K562 (cell line): Measurements from ENCODE around the gene GPR21. TPM values are rescaled to one million over a fixed set of nuclear protein-coding genes. Genes with fewer than 3 reads are reported as not detected.
A peak's percentile ranks its signal among the peaks of the same experiment; 100 is the strongest.

Source experiments
- BRCA1 ChIP-seq, 2 experiments: fragments of 450-650 bp in 1 of 2; sonication (generic) in 1 of 2; formaldehyde crosslinking in 1 of 2; IDR thresholded peaks; 2 replicates each; pipeline versions ENCODE4 v1.5.0 to v1.6.1; 2017 to 2020; ENCODE audit warnings: mild to moderate bottlenecking in 1 of 2, missing genetic modification reagents in 1 of 2
- BRD9 ChIP-seq: fragments of 450-650 bp; IDR thresholded peaks from 2 replicates; pipeline ENCODE4 v1.6.1; 2018; ENCODE audit warnings: low read depth; ENCODE audit not compliant: partially characterized antibody
- C11orf30 ChIP-seq: fragments of 450-650 bp; IDR thresholded peaks from 2 replicates; pipeline ENCODE4 v1.6.1; 2016; ENCODE audit warnings: low read depth, mild to moderate bottlenecking
- CBFA2T3 ChIP-seq: fragments of 450-650 bp; IDR thresholded peaks from 2 replicates; pipeline ENCODE4 v1.6.1; 2017
- ETS2 ChIP-seq: IDR thresholded peaks from 2 replicates; pipeline ENCODE4 v1.6.1; 2016; ENCODE audit warnings: borderline replicate concordance, missing genetic modification characterization, mild to moderate bottlenecking, moderate library complexity, missing compliant biosample characterization; ENCODE audit not compliant: poor library complexity, severe bottlenecking
- IFI16 ChIP-seq: fragments of 250-450 bp; sonication (Bioruptor Pico); IDR thresholded peaks from 2 replicates; pipeline ENCODE4 v2.1.2; 2022; ENCODE audit warnings: mild to moderate bottlenecking, inconsistent platforms
- LEF1 ChIP-seq: fragments of 450-650 bp; IDR thresholded peaks from 2 replicates; pipeline ENCODE4 v1.6.1; 2016; ENCODE audit warnings: mild to moderate bottlenecking
- MEF2A ChIP-seq: IDR thresholded peaks from 2 replicates; pipeline ENCODE4 v1.6.1; 2011; ENCODE audit warnings: low read depth, mild to moderate bottlenecking, low read length, moderate library complexity; ENCODE audit not compliant: control insufficient read depth
- NR2F6 ChIP-seq: fragments of 450-650 bp; formaldehyde crosslinking; IDR thresholded peaks from 2 replicates; pipeline ENCODE4 v1.4.0; 2020; ENCODE audit warnings: mild to moderate bottlenecking
- NR3C1 ChIP-seq: sonication (generic); formaldehyde crosslinking; IDR thresholded peaks from 2 replicates; pipeline ENCODE4 v1.8.1; 2022; ENCODE audit warnings: missing genetic modification reagents
- NR4A1 ChIP-seq, 2 experiments: fragments of 250-450 bp in 1 of 2; fragments of 450-650 bp in 1 of 2; sonication (Bioruptor Pico) in 1 of 2; IDR thresholded peaks; 2 replicates each; pipeline versions ENCODE4 v1.4.0 to v1.6.1; 2016 to 2020; ENCODE audit warnings: mild to moderate bottlenecking in 2 of 2, missing compliant biosample characterization in 1 of 2, missing genetic modification characterization in 1 of 2, moderate library complexity in 1 of 2
- OTX1 ChIP-seq: fragments of 450-650 bp; formaldehyde crosslinking; IDR thresholded peaks from 2 replicates; pipeline ENCODE4 v1.4.0; 2022; ENCODE audit warnings: mild to moderate bottlenecking
- PHF21A ChIP-seq: fragments of 450-650 bp; IDR thresholded peaks from 2 replicates; pipeline ENCODE4 v1.6.1; 2017; ENCODE audit warnings: low read depth, borderline replicate concordance
- SIRT6 ChIP-seq: IDR thresholded peaks from one replicate; pipeline ENCODE4 v1.6.1; 2012; ENCODE audit warnings: low read depth, mild to moderate bottlenecking, control low read depth, inconsistent platforms, low read length, moderate library complexity
- SREBF1 ChIP-seq: fragments of 150-350 bp; IDR thresholded peaks from 2 replicates; pipeline ENCODE4 v1.6.1; 2014; ENCODE audit warnings: antibody characterized with exemption, low read depth, low read length, borderline replicate concordance
- STAT5A ChIP-seq: IDR thresholded peaks from 2 replicates; pipeline ENCODE4 v1.6.1; 2012; ENCODE audit warnings: low read length, inconsistent platforms, borderline replicate concordance
- TAF9B ChIP-seq: fragments of 450-650 bp; IDR thresholded peaks from 2 replicates; pipeline ENCODE4 v1.6.1; 2018; ENCODE audit warnings: mild to moderate bottlenecking; ENCODE audit not compliant: partially characterized antibody
- TAL1 ChIP-seq: fragments of 450-650 bp; IDR thresholded peaks from 2 replicates; pipeline ENCODE4 v1.6.1; 2016; ENCODE audit warnings: mild to moderate bottlenecking
- YY1 ChIP-seq, 3 experiments: IDR thresholded peaks; 2 replicates each; pipeline ENCODE4 v1.6.1; 2011; ENCODE audit warnings: low read length in 2 of 3, mild to moderate bottlenecking in 2 of 3, moderate library complexity in 2 of 3, borderline replicate concordance in 1 of 3, control low read depth in 1 of 3, low read depth in 1 of 3; ENCODE audit not compliant: insufficient read depth in 3 of 3, insufficient replicate concordance in 2 of 3, control insufficient read depth in 1 of 3, insufficient read length in 1 of 3; ENCODE audit errors: extremely low read depth in 1 of 3
- ZNF41 ChIP-seq: fragments of 250-450 bp; sonication (Bioruptor Pico); conservative IDR thresholded peaks from 2 replicates; pipeline ENCODE4 v1.4.0; 2020; ENCODE audit warnings: mild to moderate bottlenecking
- polyA plus RNA-seq, 8 experiments: library from polyadenylated mRNA; depleted of rRNA in 4 of 8; stranded (reverse) in 5 of 8; unstranded in 3 of 8; fragments of >200 nt; fragmentation: Nextera tagmentation in 2 of 8; fragmentation: Illumina TruSeq in 1 of 8; extraction: Ambion mirVana in 2 of 8; extraction: Trizol in 1 of 8; gene quantifications; 2 replicates each; pipeline versions ENCODE4 v1.2.1 to v1.2.3, GENCODE V29; 2011 to 2014; ENCODE audit warnings: inconsistent platforms in 1 of 8, missing spikeins in 1 of 8
- total RNA-seq, 7 experiments: library from RNA; depleted of rRNA in 6 of 7; stranded (reverse); fragments of >200 nt in 6 of 7; fragmentation: Illumina TruSeq in 2 of 7; extraction: Trizol in 2 of 7; gene quantifications; 2 replicates each; pipeline versions ENCODE4 v1.2.1 to v1.2.3, GENCODE V29; 2011 to 2021; ENCODE audit warnings: low replicate concordance in 1 of 7
- TF ChIP-seq, protein P1 (sequence below), 2 experiments: fragments of 450-650 bp; IDR thresholded peaks; 2 replicates each; pipeline ENCODE4 v1.6.1; 2016
- TF ChIP-seq, protein P2 (sequence below): sonication (generic); formaldehyde crosslinking; IDR thresholded peaks from 2 replicates; pipeline ENCODE4 v1.8.0; 2022; ENCODE audit warnings: missing genetic modification reagents, mild to moderate bottlenecking, borderline replicate concordance

GPR21 gene
- total and polyA plus RNA-seq, 9 of the 15 experiments (the other 6 are each of a cell fraction or from before 2014, with no cell fraction given): 0.16 to 0.83 (median 0.36) TPM; not detected in 6

DNA sequence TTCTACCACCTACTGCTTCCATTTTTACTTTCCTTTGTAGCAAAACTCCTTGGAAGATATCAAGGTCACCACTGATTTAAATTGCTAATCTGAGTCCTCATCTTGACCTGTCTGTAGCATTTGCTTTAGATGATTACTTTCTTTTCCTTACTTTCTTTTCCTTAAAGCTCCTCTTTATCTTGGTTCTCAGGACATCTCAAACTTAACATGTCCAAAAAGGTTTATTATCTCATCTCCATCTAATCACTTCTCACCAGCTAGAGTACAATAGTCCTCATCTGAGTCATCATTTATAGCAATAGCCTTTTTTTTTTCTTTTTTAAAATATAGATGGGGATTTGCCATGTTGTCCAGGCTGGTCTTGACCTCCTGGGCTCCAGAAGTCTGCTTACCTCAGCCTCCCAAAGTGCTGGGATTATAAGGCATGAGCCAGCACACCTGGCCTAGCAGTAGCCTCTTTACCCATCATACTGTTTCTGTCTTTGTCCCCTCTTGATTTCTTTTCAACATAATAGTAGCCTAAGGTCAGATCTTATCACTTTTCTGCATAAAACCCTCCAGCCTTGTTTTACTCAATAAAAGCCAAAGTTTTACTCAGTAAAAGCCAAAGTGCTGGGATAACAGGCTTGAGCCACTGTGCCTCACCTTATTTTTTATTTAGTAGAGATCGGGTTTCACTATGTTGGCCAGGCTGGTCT is 32.9 kb upstream of the GPR21 start (continued):
- TF ChIP-seq BRCA1 (IDR thresholded peaks at IDR 0.05) (no peak), BRCA1 (CRISPR knock-in tag; IDR thresholded peaks at IDR 0.05) (no peak), PHF21A (no peak), BRD9 (no peak), SREBF1 (no peak), NR4A1 (CRISPR knock-in tag; IDR thresholded peaks at IDR 0.05) (no peak), NR4A1 (tag; IDR thresholded peaks at IDR 0.05) (no peak), TAL1 (peak; percentile 71), SIRT6 (no peak), TAF9B (no peak), YY1 (IDR thresholded peaks at IDR 0.05; ENCODE audit: borderline replicate concordance in 1 of 3, control insufficient read depth in 1 of 3, extremely low read depth in 1 of 3, insufficient read depth in 3 of 3, insufficient read length in 1 of 3, insufficient replicate concordance in 2 of 3, low read depth in 1 of 3, low read length in 2 of 3) (no peak), ZNF41 (CRISPR knock-in tag) (no peak), LEF1 (no peak), ETS2 (tag) (no peak), OTX1 (no peak), NR3C1 (CRISPR knock-in tag) (no peak), IFI16 (CRISPR knock-in tag) (no peak), C11orf30 (peak; percentile 71), MEF2A (no peak), STAT5A (no peak), NR2F6 (no peak), CBFA2T3 (peak; percentile 79)
- TF ChIP-seq, protein P1, sequence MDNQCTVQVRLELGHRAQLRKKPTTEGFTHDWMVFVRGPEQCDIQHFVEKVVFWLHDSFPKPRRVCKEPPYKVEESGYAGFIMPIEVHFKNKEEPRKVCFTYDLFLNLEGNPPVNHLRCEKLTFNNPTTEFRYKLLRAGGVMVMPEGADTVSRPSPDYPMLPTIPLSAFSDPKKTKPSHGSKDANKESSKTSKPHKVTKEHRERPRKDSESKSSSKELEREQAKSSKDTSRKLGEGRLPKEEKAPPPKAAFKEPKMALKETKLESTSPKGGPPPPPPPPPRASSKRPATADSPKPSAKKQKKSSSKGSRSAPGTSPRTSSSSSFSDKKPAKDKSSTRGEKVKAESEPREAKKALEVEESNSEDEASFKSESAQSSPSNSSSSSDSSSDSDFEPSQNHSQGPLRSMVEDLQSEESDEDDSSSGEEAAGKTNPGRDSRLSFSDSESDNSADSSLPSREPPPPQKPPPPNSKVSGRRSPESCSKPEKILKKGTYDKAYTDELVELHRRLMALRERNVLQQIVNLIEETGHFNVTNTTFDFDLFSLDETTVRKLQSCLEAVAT (IDR thresholded peaks at IDR 0.05): no peak
- TF ChIP-seq, protein P2, sequence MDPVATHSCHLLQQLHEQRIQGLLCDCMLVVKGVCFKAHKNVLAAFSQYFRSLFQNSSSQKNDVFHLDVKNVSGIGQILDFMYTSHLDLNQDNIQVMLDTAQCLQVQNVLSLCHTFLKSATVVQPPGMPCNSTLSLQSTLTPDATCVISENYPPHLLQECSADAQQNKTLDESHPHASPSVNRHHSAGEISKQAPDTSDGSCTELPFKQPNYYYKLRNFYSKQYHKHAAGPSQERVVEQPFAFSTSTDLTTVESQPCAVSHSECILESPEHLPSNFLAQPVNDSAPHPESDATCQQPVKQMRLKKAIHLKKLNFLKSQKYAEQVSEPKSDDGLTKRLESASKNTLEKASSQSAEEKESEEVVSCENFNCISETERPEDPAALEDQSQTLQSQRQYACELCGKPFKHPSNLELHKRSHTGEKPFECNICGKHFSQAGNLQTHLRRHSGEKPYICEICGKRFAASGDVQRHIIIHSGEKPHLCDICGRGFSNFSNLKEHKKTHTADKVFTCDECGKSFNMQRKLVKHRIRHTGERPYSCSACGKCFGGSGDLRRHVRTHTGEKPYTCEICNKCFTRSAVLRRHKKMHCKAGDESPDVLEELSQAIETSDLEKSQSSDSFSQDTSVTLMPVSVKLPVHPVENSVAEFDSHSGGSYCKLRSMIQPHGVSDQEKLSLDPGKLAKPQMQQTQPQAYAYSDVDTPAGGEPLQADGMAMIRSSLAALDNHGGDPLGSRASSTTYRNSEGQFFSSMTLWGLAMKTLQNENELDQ (CRISPR knock-in tag): no peak
